Natural killer cell (primary cell): ENCODE measurements around the gene PTPRS. TPM values are rescaled to one million over a fixed set of nuclear protein-coding genes. Genes with fewer than 3 reads are reported as not detected.
A peak's percentile ranks its signal among the peaks of the same experiment; 100 is the strongest.
"Not testable (repeated sequence)": the region's sequence is repeated elsewhere in the genome, so short reads cannot be mapped to it uniquely, and the experiment has no call there.

Experiments
- ATAC-seq, 3 donors: fragments of 150-1000 bp in 2 of 3; fragments of 200-7000 bp in 1 of 3; cut with Tn5 transposase; 1 replicate in 1 of 3; 2 replicates in 2 of 3; pipeline ENCODE4 v1.10.0; 2021; ENCODE audit warnings: mild to moderate bottlenecking in 2 of 3, moderate library complexity in 2 of 3
- DNase-seq, 2 donors: peaks; one replicate each; pipeline versions ENCODE4 v3.0.0 to v3.0.0-alpha.2; 2013 to 2021; ENCODE audit warnings: mixed read lengths in 1 of 2
- H3K27ac ChIP-seq: one replicate; pipeline ENCODE4 v1.5.1; 2013; ENCODE audit warnings: mild to moderate bottlenecking, low read length
- H3K27me3 ChIP-seq: one replicate; pipeline ENCODE4 v1.6.1; 2013; ENCODE audit warnings: low read length; ENCODE audit not compliant: control insufficient read depth, insufficient read depth
- H3K36me3 ChIP-seq: one replicate; pipeline ENCODE4 v1.6.1; 2013; ENCODE audit warnings: low read length; ENCODE audit not compliant: control insufficient read depth, insufficient read depth
- H3K4me1 ChIP-seq: one replicate; pipeline ENCODE4 v1.6.1; 2013; ENCODE audit warnings: low read length; ENCODE audit not compliant: control insufficient read depth, insufficient read depth
- H3K4me3 ChIP-seq: one replicate; pipeline ENCODE4 v1.5.1; 2013; ENCODE audit warnings: low read length
- H3K9me3 ChIP-seq: one replicate; pipeline ENCODE4 v1.6.1; 2013; ENCODE audit warnings: low read length; ENCODE audit not compliant: control insufficient read depth, insufficient read depth
- H3K27ac Mint-ChIP-seq, 2 donors: one replicate each; pipeline ENCODE4 v1.8.0; 2022; ENCODE audit warnings: mild to moderate bottlenecking in 2 of 2, mixed read lengths in 2 of 2, moderate library complexity in 1 of 2
- H3K27me3 Mint-ChIP-seq, 2 donors: one replicate each; pipeline ENCODE4 v1.8.0; 2022; ENCODE audit warnings: low read depth in 2 of 2, mixed read lengths in 2 of 2
- H3K36me3 Mint-ChIP-seq: one replicate; pipeline ENCODE4 v1.8.0; 2022; ENCODE audit warnings: mixed read lengths
- H3K4me1 Mint-ChIP-seq, 2 donors: one replicate each; pipeline ENCODE4 v1.8.0; 2022; ENCODE audit warnings: mixed read lengths in 2 of 2
- H3K4me3 Mint-ChIP-seq: one replicate; pipeline ENCODE4 v1.8.0; 2022; ENCODE audit warnings: mild to moderate bottlenecking, moderate library complexity, mixed read lengths
- H3K9me3 Mint-ChIP-seq, 2 donors: one replicate each; pipeline ENCODE4 v1.8.0; 2022; ENCODE audit warnings: mixed read lengths in 2 of 2
- CTCF ChIP-seq: fragments of 200-600 bp; IDR thresholded peaks from one replicate; pipeline ENCODE4 v1.8.0; 2022; ENCODE audit warnings: antibody characterized with exemption
- WGBS: methylation state at CpG from one replicate; pipeline ENCODE4 v1.1.7; 2013; ENCODE audit warnings: missing lambda C conversion rate; ENCODE audit not compliant: insufficient coverage; 5-methylcytosine and 5-hydroxymethylcytosine counted together
- intact Hi-C: fragments of 100-400 bp; cut with micrococcal nuclease; formaldehyde crosslinking; loops from one replicate; pipeline ENCODE4 v1.14.2; 2022
- total RNA-seq, 4 donors: library from RNA; stranded (reverse); fragments of 120-200 nt in 1 of 4; gene quantifications; one replicate each; pipeline versions ENCODE4 v1.2.3 to v1.2.4, GENCODE V29; 2013 to 2022

The PTPRS gene
- total RNA-seq, 3 donors from 2014 or later (not counting 1 experiment from before 2014, with no cell fraction given) = 0.47 to 0.73 (median 0.61) TPM

- H3K4me1 ChIP-seq = no peaks in the 10 kb centered on the region
- TF ChIP-seq CTCF = no peak
- no peak overlapping the region for H3K4me3 ChIP-seq
- Mint-ChIP-seq H3K27ac (no peak overlapping the region), H3K36me3 (no peaks in the 10 kb centered on the region), H3K4me1 (peaks cover 0 to 3% of the 10 kb centered on the region in 2 donors), H3K9me3 (no peaks in the 10 kb centered on the region), H3K27me3 (peaks cover 13 to 15% of the 10 kb centered on the region in 2 donors), H3K4me3 (no peak overlapping the region)
- no peaks in the 10 kb centered on the region for H3K9me3 ChIP-seq
- H3K27ac ChIP-seq = no peak overlapping the region
- 32% methylated on average over 7 of the region's 10 CpGs for WGBS
- no peaks in the 10 kb centered on the region for H3K36me3 ChIP-seq
- intact Hi-C loops = no loop called here
- peaks cover 6% of the 10 kb centered on the region for H3K27me3 ChIP-seq
- ATAC-seq (peak in 1 of 3 donors; percentile 48), DNase-seq (no peak)
Measured at GRCh38 chr19:5330307-5330720, 10.3 kb downstream of the PTPRS start.

- no peak overlapping the region for H3K4me3 Mint-ChIP-seq
- H3K27ac Mint-ChIP-seq = no peak overlapping the region
- no peaks in the 10 kb centered on the region for H3K4me1 ChIP-seq
- H3K36me3 Mint-ChIP-seq = no peaks in the 10 kb centered on the region
- H3K9me3 ChIP-seq = no peaks in the 10 kb centered on the region
- WGBS = 83% methylated on average over 11 of the region's 11 CpGs
- intact Hi-C loops = no loop called here
- H3K4me1 Mint-ChIP-seq = no peaks in the 10 kb centered on the region
- no peak overlapping the region for H3K4me3 ChIP-seq
- ATAC-seq (no peak), DNase-seq (no peak)
- H3K36me3 ChIP-seq = no peaks in the 10 kb centered on the region
- no peak overlapping the region for H3K27ac ChIP-seq
- H3K27me3 ChIP-seq = no peaks in the 10 kb centered on the region
- TF ChIP-seq CTCF = no peak
- peaks cover 2 to 8% of the 10 kb centered on the region in 2 donors for H3K27me3 Mint-ChIP-seq
- no peaks in the 10 kb centered on the region for H3K9me3 Mint-ChIP-seq
Measured at GRCh38 chr19:5329141-5329540, 11.5 kb downstream of the PTPRS start.

GRCh38 chr19:5328407-5328806 is 12.2 kb downstream of the PTPRS start:
- H3K36me3 Mint-ChIP-seq, intact Hi-C loops, H3K4me1 Mint-ChIP-seq, H3K27ac Mint-ChIP-seq, DNase-seq, H3K9me3 Mint-ChIP-seq, H3K4me3 Mint-ChIP-seq, H3K4me1 ChIP-seq, H3K27me3 Mint-ChIP-seq, H3K36me3 ChIP-seq, H3K9me3 ChIP-seq, H3K4me3 ChIP-seq, H3K27ac ChIP-seq, H3K27me3 ChIP-seq, ATAC-seq: not testable (repeated sequence)
- WGBS = 92% methylated on average over 8 of the region's 8 CpGs

GRCh38 chr19:5326986-5327623 is 13.5 kb downstream of the PTPRS start:
- no peaks in the 10 kb centered on the region for H3K27me3 ChIP-seq
- peaks cover 8% of the 10 kb centered on the region for H3K4me1 ChIP-seq
- H3K4me3 Mint-ChIP-seq = no peak overlapping the region
- H3K4me3 ChIP-seq = no peak overlapping the region
- H3K36me3 ChIP-seq = no peaks in the 10 kb centered on the region
- TF ChIP-seq CTCF = no peak
- peaks cover 0 to 11% of the 10 kb centered on the region in 2 donors for H3K27me3 Mint-ChIP-seq
- no peaks in the 10 kb centered on the region for H3K36me3 Mint-ChIP-seq
- intact Hi-C loops = no loop called here
- H3K27ac Mint-ChIP-seq = no peak overlapping the region
- DNase-seq = no peak
- WGBS = 80% methylated on average over 18 of the region's 18 CpGs
- no peaks in the 10 kb centered on the region for H3K9me3 ChIP-seq
- no peak overlapping the region for H3K27ac ChIP-seq
- peaks cover 2 to 9% of the 10 kb centered on the region in 2 donors for H3K4me1 Mint-ChIP-seq
- H3K9me3 Mint-ChIP-seq = no peaks in the 10 kb centered on the region
- ATAC-seq = no peak
